ENCODE measurements around the gene CENPA.

DNA sequence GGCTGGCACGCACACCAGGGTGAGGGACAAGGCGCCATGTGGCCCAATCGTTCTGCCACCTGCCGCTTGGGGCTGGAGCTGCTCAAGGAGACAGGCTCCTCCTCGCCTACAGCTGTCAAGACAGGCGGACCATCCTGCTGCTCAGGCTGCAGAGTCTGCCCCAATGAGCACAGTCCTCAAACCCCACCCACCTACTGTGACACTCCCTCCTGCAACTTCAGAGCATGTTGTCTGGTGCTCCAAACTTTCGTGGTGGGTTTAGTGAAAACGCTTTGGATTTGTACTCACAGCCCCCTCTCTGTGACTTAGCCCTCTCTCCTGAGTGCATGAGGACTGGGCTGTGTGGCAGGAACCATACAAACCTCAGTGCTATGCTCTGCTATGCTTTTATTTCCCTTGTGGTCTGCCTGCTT lies 45.0 kb upstream of the CENPA start:
- TF ChIP-seq TAF1 (IDR thresholded peaks at IDR 0.05; ENCODE audit: low read depth, low read length) (no peak), POLR2A (IDR thresholded peaks at IDR 0.05; ENCODE audit: low read depth, low read length) (no peak), SPI1 (IDR thresholded peaks at IDR 0.05; ENCODE audit: low read depth, low read length) (no peak), POLR2AphosphoS5 (IDR thresholded peaks at IDR 0.05; ENCODE audit: low read depth, low read length) (no peak), PAX5 (IDR thresholded peaks at IDR 0.05; ENCODE audit: insufficient read depth, low read length, severe bottlenecking) (no peak), POU2F2 (IDR thresholded peaks at IDR 0.05; ENCODE audit: low read depth, low read length) (no peak)
